CD8-positive, alpha-beta memory T cell (primary cell): Measurements from ENCODE around the gene CDR2. TPM values are rescaled to one million over a fixed set of nuclear protein-coding genes. Genes with fewer than 3 reads are reported as not detected.
"Not testable (repeated sequence)": the region's sequence is repeated elsewhere in the genome, so short reads cannot be mapped to it uniquely, and the experiment has no call there.

ENCODE experiments used
- CTCF ChIA-PET: fragments of 350-600 bp; sonication (Branson Sonifier 250); formaldehyde crosslinking; loops from one replicate; lab custom pipeline; 2021; ENCODE audit warnings: antibody characterized with exemption; lab: Charles Lee
- POLR2A ChIA-PET: fragments of 350-600 bp; sonication (Branson Sonifier 250); formaldehyde crosslinking; loops from one replicate; lab custom pipeline; 2021; ENCODE audit warnings: antibody characterized with exemption; lab: Charles Lee
- DNase-seq, 5 donors: peaks; one replicate each; pipeline versions ENCODE4 v3.0.0 to v3.0.0-alpha.2; 2020 to 2022; ENCODE audit warnings: mixed read lengths in 1 of 5
- H3K27ac ChIP-seq: one replicate; pipeline ENCODE4 v1.7.0; 2013; ENCODE audit warnings: low read depth, mild to moderate bottlenecking, low read length, moderate library complexity
- H3K27me3 ChIP-seq: 2 replicates; pipeline ENCODE4 v1.7.0; 2013; ENCODE audit warnings: low read length, mild to moderate bottlenecking; ENCODE audit not compliant: insufficient read depth, poor library complexity, severe bottlenecking
- H3K36me3 ChIP-seq: 2 replicates; pipeline ENCODE4 v1.7.0; 2013; ENCODE audit warnings: mild to moderate bottlenecking, low read length, moderate library complexity; ENCODE audit not compliant: insufficient read depth
- H3K4me1 ChIP-seq: 2 replicates; pipeline ENCODE4 v1.7.0; 2013; ENCODE audit warnings: mild to moderate bottlenecking, low read length, moderate library complexity; ENCODE audit not compliant: insufficient read depth
- H3K4me3 ChIP-seq: 2 replicates; pipeline ENCODE4 v1.7.0; 2013; ENCODE audit warnings: mild to moderate bottlenecking, low read length
- H3K9me3 ChIP-seq: 2 replicates; pipeline ENCODE4 v1.7.0; 2013; ENCODE audit warnings: mild to moderate bottlenecking, low read length
- H3K27ac Mint-ChIP-seq, 8 donors: one replicate each; pipeline ENCODE4 v1.8.0; 2020 to 2021; ENCODE audit warnings: mixed read lengths in 8 of 8, mild to moderate bottlenecking in 6 of 8, inconsistent platforms in 3 of 8, moderate library complexity in 3 of 8
- H3K27me3 Mint-ChIP-seq, 2 donors: one replicate each; pipeline ENCODE4 v1.8.0; 2020 to 2021; ENCODE audit warnings: mixed read lengths in 2 of 2, mild to moderate bottlenecking in 1 of 2, moderate library complexity in 1 of 2
- H3K36me3 Mint-ChIP-seq, 3 donors: one replicate each; pipeline ENCODE4 v1.8.0; 2020 to 2021; ENCODE audit warnings: mixed read lengths in 3 of 3, inconsistent platforms in 1 of 3, mild to moderate bottlenecking in 1 of 3
- H3K4me1 Mint-ChIP-seq, 3 donors: one replicate each; pipeline ENCODE4 v1.8.0; 2020 to 2021; ENCODE audit warnings: mixed read lengths in 3 of 3, inconsistent platforms in 1 of 3, mild to moderate bottlenecking in 1 of 3
- H3K4me3 Mint-ChIP-seq, 7 donors: one replicate each; pipeline ENCODE4 v1.8.0; 2020 to 2021; ENCODE audit warnings: mixed read lengths in 7 of 7, mild to moderate bottlenecking in 6 of 7, moderate library complexity in 4 of 7, inconsistent platforms in 2 of 7
- H3K9me3 Mint-ChIP-seq, 5 donors: one replicate each; pipeline ENCODE4 v1.8.0; 2020 to 2022; ENCODE audit warnings: mixed read lengths in 5 of 5, mild to moderate bottlenecking in 3 of 5, moderate library complexity in 2 of 5, inconsistent platforms in 1 of 5
- polyA plus RNA-seq: library from polyadenylated mRNA; unstranded; fragments of 300-500 nt; fragmentation: Illumina TruSeq; gene quantifications from one replicate; pipeline ENCODE4 v1.2.3, GENCODE V29; 2021
- total RNA-seq, 2 experiments: library from RNA; stranded (reverse); gene quantifications; one replicate each; pipeline ENCODE4 v1.2.3, GENCODE V29; 2021

CDR2 gene
- total and polyA plus RNA-seq, 3 experiments from 2014 or later: 38.9 to 79.1 (median 41.2) TPM

DNA sequence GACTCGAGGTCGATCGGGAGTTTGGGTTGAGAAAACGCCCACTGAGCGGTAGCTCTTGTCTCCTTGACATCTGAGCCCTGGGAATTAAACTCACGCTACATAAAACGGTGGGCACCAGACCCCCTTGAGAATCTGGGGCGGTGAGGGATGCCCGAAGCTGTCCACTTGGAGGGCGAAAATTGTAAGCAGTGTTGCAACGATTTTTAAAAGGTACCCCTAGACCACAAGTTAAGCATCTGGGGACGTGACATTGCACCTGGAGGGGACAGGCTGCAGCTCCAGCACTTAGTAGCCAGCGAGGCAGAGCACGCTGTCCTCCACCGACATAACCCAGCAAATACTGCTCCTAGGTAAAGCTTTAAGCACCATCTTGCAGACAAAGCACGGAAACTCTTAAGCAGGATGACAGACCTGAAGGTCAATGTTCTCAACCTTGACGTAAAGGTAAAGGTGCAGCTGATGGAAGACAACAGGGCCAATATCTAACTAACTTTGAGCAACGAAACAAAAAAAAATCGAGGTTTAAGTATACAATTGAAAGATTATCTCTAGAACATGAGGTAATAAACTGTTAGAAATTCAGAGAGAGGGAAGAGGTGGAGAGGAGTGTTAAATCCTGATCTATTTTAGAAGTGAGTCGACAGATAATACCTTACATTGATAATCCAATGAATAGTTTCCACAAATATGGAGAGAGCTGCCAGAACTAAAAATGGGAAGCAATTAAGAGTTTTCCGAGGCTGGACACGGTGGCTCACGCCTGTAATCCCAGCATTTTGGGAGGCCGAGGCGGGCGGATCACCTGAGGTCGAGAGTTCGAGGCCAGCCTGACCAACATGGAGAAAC, 921 bp upstream of the CDR2 start:
- H3K4me1 ChIP-seq: peaks cover 34% of the 10 kb centered on the region

GRCh38 chr16:22373662-22374310, 633 bp downstream of the CDR2 start:
- Mint-ChIP-seq H3K4me3 (peak overlapping the region; percentile 88 to 97 (median 95)), H3K9me3 (no peaks in the 10 kb centered on the region), H3K27me3 (no peaks in the 10 kb centered on the region), H3K4me1 (peaks cover 44 to 58% (median 56%) of the 10 kb centered on the region in 3 donors), H3K27ac (peak overlapping the region; percentile 75 to 99 (median 92)), H3K36me3 (peaks cover 0 to 38% (median 0%) of the 10 kb centered on the region in 3 donors)
- Histone ChIP-seq H3K27ac (peak overlapping the region; percentile 81), H3K4me3 (peak overlapping the region; percentile 79), H3K9me3 (no peaks in the 10 kb centered on the region), H3K27me3 (no peaks in the 10 kb centered on the region), H3K36me3 (no peaks in the 10 kb centered on the region), H3K4me1 (peaks cover 46% of the 10 kb centered on the region)
- POLR2A ChIA-PET: interaction anchor here (0.6 to 4.5 kb wide), 7 partner anchors 12 to 222 kb away, joined by 3 to 45 read pairs (median 4); no protein-coding TSS in a partner anchor
- CTCF ChIA-PET: interaction anchor here (0.9 to 2.3 kb wide), 6 partner anchors 14 to 55 kb away, joined by 4 to 9 read pairs (median 6); no protein-coding TSS in a partner anchor
- DNase-seq: peak; percentile 18 to 55 (median 38)

More for the DNA sequence above, 921 bp upstream of the CDR2 start:
- CTCF ChIA-PET: interaction anchor here (1.2 to 1.7 kb wide), 2 partner anchors 9 to 54 kb away, joined by 3 to 5 read pairs; no protein-coding TSS in a partner anchor
- Mint-ChIP-seq H3K9me3 (no peaks in the 10 kb centered on the region), H3K27me3 (no peaks in the 10 kb centered on the region), H3K36me3 (peaks cover 0 to 34% (median 0%) of the 10 kb centered on the region in 3 donors), H3K27ac (peak overlapping the region in 6 of 8 donors; percentile 66 to 92 (median 84)), H3K4me3 (peak overlapping the region; percentile 88 to 97 (median 94)), H3K4me1 (peaks cover 30 to 43% (median 43%) of the 10 kb centered on the region in 3 donors)
- Histone ChIP-seq H3K36me3 (no peaks in the 10 kb centered on the region), H3K27ac (peak overlapping the region; percentile 27), H3K27me3 (no peaks in the 10 kb centered on the region), H3K9me3 (no peaks in the 10 kb centered on the region), H3K4me3 (peak overlapping the region; percentile 81)
- no peak for DNase-seq
- POLR2A ChIA-PET: interaction anchor here (1.0 to 4.5 kb wide), 4 partner anchors 17 to 184 kb away, joined by 3 to 45 read pairs (median 6); no protein-coding TSS in a partner anchor

GRCh38 chr16:22372882-22373661, 1.3 kb downstream of the CDR2 start:
- H3K4me3 Mint-ChIP-seq: peak overlapping the region; percentile 88 to 97 (median 95)
- H3K4me1 Mint-ChIP-seq: peaks cover 49 to 64% (median 61%) of the 10 kb centered on the region in 3 donors

DNA sequence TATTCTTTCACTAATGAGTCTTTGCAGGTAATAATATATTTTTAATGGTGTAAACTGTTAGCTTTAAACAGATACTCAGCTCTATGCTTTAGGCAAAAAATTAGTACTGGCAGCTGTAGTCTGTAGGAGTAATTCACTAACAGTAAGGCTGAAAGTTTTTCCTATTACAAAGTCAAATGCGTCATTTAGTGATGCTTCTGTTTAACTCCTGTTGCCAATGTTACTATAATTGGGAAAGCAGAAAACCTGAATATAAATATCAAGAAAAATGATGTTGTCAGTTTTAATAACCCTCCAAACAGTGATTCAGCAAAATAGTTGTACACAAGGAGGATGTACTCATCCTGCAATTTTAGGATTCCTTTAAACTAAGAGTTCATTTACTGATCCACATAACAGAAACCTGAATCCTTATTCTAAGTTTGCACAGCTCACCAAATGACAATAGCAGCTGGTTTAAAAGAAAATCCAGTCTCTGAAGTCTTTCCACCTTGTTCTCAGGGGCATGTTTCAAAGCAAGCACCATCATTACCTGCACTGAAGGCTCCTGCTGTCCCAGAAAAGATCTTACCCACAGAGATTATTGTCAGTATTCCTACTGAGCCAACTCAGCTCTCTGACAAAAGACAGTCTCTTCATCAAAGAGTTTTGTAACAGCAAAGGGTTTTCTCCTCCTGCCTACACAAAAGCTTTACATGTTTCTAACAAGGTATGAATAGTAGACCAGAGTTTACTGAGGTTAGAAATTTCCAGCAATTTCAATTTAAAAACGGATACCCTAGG, 4.2 kb downstream of the CDR2 start:
- no peak for DNase-seq
- Mint-ChIP-seq H3K4me1 (peaks cover 70 to 83% (median 82%) of the 10 kb centered on the region in 3 donors), H3K4me3 (peak overlapping the region in 5 of 7 donors; percentile 15 to 97 (median 88)), H3K27me3 (no peaks in the 10 kb centered on the region), H3K9me3 (no peaks in the 10 kb centered on the region), H3K36me3 (peaks cover 0 to 51% (median 6%) of the 10 kb centered on the region in 3 donors), H3K27ac (peak overlapping the region in 7 of 8 donors; percentile 23 to 88 (median 68))
- Histone ChIP-seq H3K27me3 (no peaks in the 10 kb centered on the region), H3K4me1 (peaks cover 72% of the 10 kb centered on the region), H3K36me3 (no peaks in the 10 kb centered on the region), H3K4me3 (no peak overlapping the region), H3K27ac (no peak overlapping the region), H3K9me3 (no peaks in the 10 kb centered on the region)
- POLR2A ChIA-PET: interaction anchor here (2.0 kb wide), 1 partner anchor 12 kb away, joined by 13 read pairs; no protein-coding TSS in a partner anchor
- CTCF ChIA-PET: interaction anchor here (1.1 kb wide), 1 partner anchor 10 kb away, joined by 4 read pairs; no protein-coding TSS in a partner anchor

More at GRCh38 chr16:22372882-22373661, 1.3 kb downstream of the CDR2 start:
- peaks cover 0 to 42% (median 0%) of the 10 kb centered on the region in 3 donors for H3K36me3 Mint-ChIP-seq
- peak overlapping the region; percentile 75 to 99 (median 92) for H3K27ac Mint-ChIP-seq
- peak in 1 of 5 donors; percentile 24 for DNase-seq
- ChIA-PET CTCF (interaction anchor here (0.7 to 2.3 kb wide), 6 partner anchors 9 to 54 kb away, joined by 4 to 9 read pairs (median 6); no protein-coding TSS in a partner anchor), POLR2A (interaction anchor here (0.6 to 4.5 kb wide), 8 partner anchors 9 to 222 kb away, joined by 3 to 45 read pairs (median 4); no protein-coding TSS in a partner anchor)
- peaks cover 53% of the 10 kb centered on the region for H3K4me1 ChIP-seq
- peak overlapping the region; percentile 81 for H3K27ac ChIP-seq
- no peaks in the 10 kb centered on the region for H3K27me3 ChIP-seq
- no peaks in the 10 kb centered on the region for H3K9me3 Mint-ChIP-seq
- H3K36me3 ChIP-seq: no peaks in the 10 kb centered on the region
- H3K4me3 ChIP-seq: peak overlapping the region; percentile 79
- no peaks in the 10 kb centered on the region for H3K9me3 ChIP-seq
- no peaks in the 10 kb centered on the region for H3K27me3 Mint-ChIP-seq

DNA sequence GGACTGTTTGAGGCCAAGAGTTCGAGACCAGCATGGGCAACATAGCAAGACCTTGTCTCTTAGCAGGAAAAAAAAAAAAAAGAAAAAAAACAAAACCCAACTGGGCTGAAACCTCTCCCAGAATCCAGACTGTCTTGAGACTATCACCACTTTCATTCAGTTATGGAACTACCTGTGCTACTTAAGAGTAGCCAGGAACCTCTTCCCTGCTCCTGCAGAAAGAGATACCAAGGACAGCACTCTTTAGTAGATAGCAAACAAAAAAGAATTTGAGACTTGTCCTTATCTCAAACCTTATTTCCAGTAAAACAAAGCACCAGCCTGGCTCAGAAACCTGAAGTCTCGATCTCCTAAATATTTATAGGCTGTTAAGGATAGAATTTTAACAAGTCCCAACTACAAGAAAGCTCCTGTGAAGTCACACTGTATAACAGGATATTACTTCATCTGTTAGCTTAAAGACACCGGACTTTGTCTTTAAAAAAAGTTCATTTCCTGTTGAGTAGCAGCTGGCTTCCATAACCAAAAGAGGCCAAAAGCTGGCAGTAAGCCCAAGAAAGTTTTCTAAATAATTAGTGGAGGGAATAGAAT, 5.1 kb downstream of the CDR2 start:
- DNase-seq: peak in 2 of 5 donors; percentile 28 to 34
- H3K36me3 Mint-ChIP-seq: peaks cover 0 to 56% (median 12%) of the 10 kb centered on the region in 3 donors
- peaks cover 69% of the 10 kb centered on the region for H3K4me1 ChIP-seq
- ChIA-PET CTCF (interaction anchor here (0.7 to 1.1 kb wide), 2 partner anchors 9 to 51 kb away, joined by 3 to 4 read pairs; no protein-coding TSS in a partner anchor), POLR2A (interaction anchor here (2.0 kb wide), 1 partner anchor 11 kb away, joined by 13 read pairs; no protein-coding TSS in a partner anchor)
- no peaks in the 10 kb centered on the region for H3K9me3 ChIP-seq
- peak overlapping the region; percentile 22 to 89 (median 78) for H3K27ac Mint-ChIP-seq
- H3K4me1 Mint-ChIP-seq: peaks cover 76 to 89% (median 86%) of the 10 kb centered on the region in 3 donors
- peaks cover 6% of the 10 kb centered on the region for H3K36me3 ChIP-seq
- no peaks in the 10 kb centered on the region for H3K27me3 Mint-ChIP-seq
- H3K4me3 Mint-ChIP-seq: peak overlapping the region in 6 of 7 donors; percentile 3 to 63 (median 40)
- no peaks in the 10 kb centered on the region for H3K9me3 Mint-ChIP-seq
- H3K27me3 ChIP-seq: no peaks in the 10 kb centered on the region
- H3K27ac ChIP-seq: no peak overlapping the region
- H3K4me3 ChIP-seq: peak overlapping the region; percentile 17

DNA sequence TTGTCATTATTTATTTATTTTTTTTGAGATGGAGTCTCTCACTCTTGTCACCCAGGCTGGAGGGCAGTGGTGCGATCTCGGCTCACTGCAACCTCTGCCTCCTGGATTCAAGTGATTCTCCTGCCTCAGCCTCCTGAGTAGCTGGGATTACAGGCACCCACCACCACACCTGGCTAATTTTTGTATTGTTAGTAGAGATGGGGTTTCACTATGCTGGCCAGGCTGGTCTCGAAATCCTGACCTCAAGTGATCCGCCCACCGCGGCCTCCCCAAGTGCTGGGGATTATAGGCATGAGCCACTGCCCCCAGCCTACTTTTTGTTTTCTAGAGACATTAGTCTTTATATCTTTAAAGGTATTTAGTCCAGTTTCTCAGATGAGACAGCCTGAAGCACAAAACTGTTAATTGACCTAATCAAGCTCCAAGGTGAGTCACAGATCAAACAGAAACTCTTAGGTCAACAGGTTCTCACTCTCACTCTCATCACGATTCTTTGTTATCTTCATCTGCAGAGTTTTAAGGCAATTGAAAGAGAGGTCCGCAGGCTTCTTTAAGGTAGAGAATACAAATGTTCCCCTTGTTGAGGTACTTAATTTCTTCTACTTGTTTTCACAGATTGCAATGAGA, 6.1 kb downstream of the CDR2 start:
- peak overlapping the region in 3 of 8 donors; percentile 47 to 89 (median 88) for H3K27ac Mint-ChIP-seq
- Histone ChIP-seq H3K4me1 (peaks cover 69% of the 10 kb centered on the region), H3K36me3 (peaks cover 15% of the 10 kb centered on the region)
- H3K27me3 Mint-ChIP-seq, H3K27me3 ChIP-seq, H3K4me3 ChIP-seq, H3K9me3 ChIP-seq, DNase-seq, H3K27ac ChIP-seq, H3K9me3 Mint-ChIP-seq: not testable (repeated sequence)
- peak overlapping the region in 2 of 7 donors; percentile 3 to 65 for H3K4me3 Mint-ChIP-seq
- POLR2A ChIA-PET: interaction anchor here (1.0 kb wide), 1 partner anchor 14 kb away, joined by 4 read pairs; no protein-coding TSS in a partner anchor
- CTCF ChIA-PET: interaction anchor here (1.1 kb wide), 1 partner anchor 10 kb away, joined by 3 read pairs; no protein-coding TSS in a partner anchor
- H3K4me1 Mint-ChIP-seq: peaks cover 83 to 95% (median 94%) of the 10 kb centered on the region in 3 donors
- H3K36me3 Mint-ChIP-seq: peaks cover 0 to 61% (median 18%) of the 10 kb centered on the region in 3 donors
